Measurements from ENCODE around the gene WNT11. TPM values are rescaled to one million over a fixed set of nuclear protein-coding genes. Genes with fewer than 3 reads are reported as not detected.

The WNT11 gene
- total RNA-seq, 1 experiment from 2014 or later, result 29.0 TPM

- ChIA-PET POLR2A (no interaction called here), CTCF (no interaction called here)
- intact Hi-C loops (cut with micrococcal nuclease; ENCODE audit: unreplicated experiment), result no loop called here
Measured at GRCh38 chr11:76139314-76139713, 67.0 kb downstream of the WNT11 start.

More at GRCh38 chr11:76139314-76139713, 67.0 kb downstream of the WNT11 start:
- Histone ChIP-seq H3K4me3 (ENCODE audit: low read depth, low read length) (no peak overlapping the region), H3K27me3 (replicated peaks; ENCODE audit: control insufficient read depth, insufficient read depth, low read length) (no peaks in the 10 kb centered on the region), H3K9me3 (no peaks in the 10 kb centered on the region), H3K36me3 (ENCODE audit: control insufficient read depth, insufficient read depth, low read length) (0 out of 2 replicates have a peak, but pooled peaks cover 1% of the 10 kb centered on the region), H3K4me1 (no peaks in the 10 kb centered on the region)
- TF ChIP-seq CTCF (IDR thresholded peaks at IDR 0.05; ENCODE audit: insufficient read depth in 1 of 2, low read depth in 1 of 2, low read length in 1 of 2, severe bottlenecking in 1 of 2, unreplicated experiment in 1 of 2), result no peak
- BruUV-seq (replicated peaks), result no TSS peak
- Mint-ChIP-seq H3K36me3 (ENCODE audit: insufficient read depth, unreplicated experiment) (peaks cover 10% of the 10 kb centered on the region), H3K27me3 (ENCODE audit: insufficient read depth, unreplicated experiment) (no peaks in the 10 kb centered on the region), H3K27ac (ENCODE audit: unreplicated experiment) (no peak overlapping the region), H3K9me3 (ENCODE audit: unreplicated experiment) (no peaks in the 10 kb centered on the region), H3K4me1 (ENCODE audit: low read depth, unreplicated experiment) (no peaks in the 10 kb centered on the region), H3K4me3 (ENCODE audit: unreplicated experiment) (no peak overlapping the region)
- DNase-seq, result no peak

Other genes with a start within 250 kb of the WNT11 start
- gene THAP12, start 174.6 kb upstream of the WNT11 start, total RNA-seq (2022), result 99.9 and 102 TPM in 2 replicates
- gene GVQW3, start 174.8 kb upstream of the WNT11 start, total RNA-seq (2022), result 13.0 and 15.8 TPM in 2 replicates
- gene EMSY, start 238.5 kb upstream of the WNT11 start, total RNA-seq (2022), result 43.6 and 53.6 TPM in 2 replicates

All from Caco-2 (cell line).